Right atrium auricular region (tissue), 2 donors: ENCODE data around the gene RDX. TPM values are rescaled to one million over a fixed set of nuclear protein-coding genes. Genes with fewer than 3 reads are reported as not detected.

Experiments
- DNase-seq: peaks from one replicate; pipeline ENCODE4 v3.0.0-alpha.2; 2019; ENCODE audit warnings: low spot score
- H3K27ac ChIP-seq, 2 donors: fragments of 200-600 bp; sonication (generic); 1 replicate in 1 of 2; 2 replicates in 1 of 2; pipeline ENCODE4 v1.5.1; 2016 to 2019
- H3K27me3 ChIP-seq, 2 donors: fragments of 200-600 bp; sonication (generic); one replicate each; pipeline versions ENCODE4 v1.5.1 to v1.6.0; 2017 to 2019
- H3K36me3 ChIP-seq: fragments of 200-600 bp; sonication (generic); one replicate; pipeline ENCODE4 v1.5.1; 2016
- H3K4me1 ChIP-seq, 2 donors: fragments of 200-600 bp; sonication (generic); one replicate each; pipeline versions ENCODE4 v1.5.1 to v1.6.0; 2017 to 2019
- H3K4me3 ChIP-seq, 2 donors: fragments of 200-600 bp; sonication (generic); 1 replicate in 1 of 2; 2 replicates in 1 of 2; pipeline ENCODE4 v1.5.1; 2017 to 2019; ENCODE audit warnings: mild to moderate bottlenecking in 1 of 2, moderate library complexity in 1 of 2
- H3K9me3 ChIP-seq, 2 donors: fragments of 200-600 bp; sonication (generic); one replicate each; pipeline ENCODE4 v1.5.1; 2019
- CTCF ChIP-seq, 2 donors: fragments of 200-600 bp; sonication (generic); IDR thresholded peaks; one replicate each; pipeline ENCODE4 v1.5.1; 2019; ENCODE audit warnings: antibody characterized with exemption in 2 of 2
- total RNA-seq, 2 donors: library from RNA; depleted of rRNA; stranded (reverse); fragments of >200 nt; gene quantifications; one replicate each; pipeline ENCODE4 v1.1.0, GENCODE V29; 2016

The RDX gene
- total RNA-seq, 2 donors from 2014 or later: 58.8 to 78.5 TPM

DNA sequence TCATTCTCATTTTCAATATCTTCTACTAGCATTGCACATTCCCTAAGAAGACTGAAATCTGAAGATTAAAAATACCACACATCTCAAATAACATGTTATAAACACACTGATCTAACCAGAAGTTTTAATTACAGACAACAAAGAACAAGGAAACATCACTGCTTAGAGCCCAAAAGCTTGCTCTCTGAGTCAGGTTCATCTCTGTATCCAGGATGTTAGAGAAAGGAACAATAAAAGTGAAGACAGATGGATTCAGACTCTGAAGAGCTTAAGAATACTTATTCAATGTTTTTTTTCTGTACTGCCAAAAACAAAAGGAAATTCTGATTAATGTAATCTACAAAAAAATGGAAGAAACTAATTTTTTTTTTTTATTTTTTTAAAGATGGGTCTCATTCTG is 16.5 kb downstream of the RDX start:
- DNase-seq: no peak
- no peak for TF ChIP-seq CTCF (IDR thresholded peaks at IDR 0.05)
- Histone ChIP-seq H3K4me3 (no peak overlapping the region), H3K27me3 (no peaks in the 10 kb centered on the region), H3K27ac (no peak overlapping the region), H3K36me3 (no peaks in the 10 kb centered on the region), H3K9me3 (no peaks in the 10 kb centered on the region), H3K4me1 (no peaks in the 10 kb centered on the region)

GRCh38 chr11:110272919-110273318 is 23.5 kb downstream of the RDX start:
- Histone ChIP-seq H3K36me3 (peaks cover 18% of the 10 kb centered on the region), H3K4me1 (no peaks in the 10 kb centered on the region), H3K27me3 (no peaks in the 10 kb centered on the region), H3K4me3 (no peak overlapping the region), H3K27ac (no peak overlapping the region), H3K9me3 (no peaks in the 10 kb centered on the region)
- no peak for DNase-seq
- no peak for TF ChIP-seq CTCF (IDR thresholded peaks at IDR 0.05)

GRCh38 chr11:110269996-110270395 is 26.4 kb downstream of the RDX start:
- no peak for TF ChIP-seq CTCF (IDR thresholded peaks at IDR 0.05)
- DNase-seq: no peak
- Histone ChIP-seq H3K27ac (no peak overlapping the region), H3K4me3 (no peak overlapping the region), H3K4me1 (no peaks in the 10 kb centered on the region), H3K9me3 (no peaks in the 10 kb centered on the region), H3K27me3 (no peaks in the 10 kb centered on the region), H3K36me3 (peaks cover 18% of the 10 kb centered on the region)

DNA sequence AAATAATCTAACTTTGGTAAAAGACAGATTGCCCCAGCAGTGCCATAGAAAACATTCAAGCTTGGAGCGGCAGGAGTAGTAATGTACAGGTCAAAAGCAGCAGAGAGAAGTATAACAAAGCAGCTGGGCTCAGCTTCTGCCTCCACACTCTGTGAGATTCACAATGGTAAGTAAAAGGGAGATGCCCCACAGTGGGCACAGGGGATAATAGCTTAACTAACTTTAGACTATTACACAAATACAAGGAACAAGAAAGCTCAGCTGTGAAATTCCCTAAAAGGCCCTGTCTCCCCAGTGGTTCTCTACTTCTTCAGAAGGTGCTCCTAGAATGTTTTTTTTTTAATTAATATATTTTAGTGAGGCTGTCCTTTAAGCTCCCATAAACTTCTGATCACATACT is 28.0 kb downstream of the RDX start:
- Histone ChIP-seq H3K9me3 (no peaks in the 10 kb centered on the region), H3K4me3 (no peak overlapping the region), H3K27me3 (no peaks in the 10 kb centered on the region), H3K4me1 (no peaks in the 10 kb centered on the region), H3K36me3 (peaks cover 22% of the 10 kb centered on the region), H3K27ac (no peak overlapping the region)
- no peak for DNase-seq
- TF ChIP-seq CTCF (IDR thresholded peaks at IDR 0.05): no peak

DNA sequence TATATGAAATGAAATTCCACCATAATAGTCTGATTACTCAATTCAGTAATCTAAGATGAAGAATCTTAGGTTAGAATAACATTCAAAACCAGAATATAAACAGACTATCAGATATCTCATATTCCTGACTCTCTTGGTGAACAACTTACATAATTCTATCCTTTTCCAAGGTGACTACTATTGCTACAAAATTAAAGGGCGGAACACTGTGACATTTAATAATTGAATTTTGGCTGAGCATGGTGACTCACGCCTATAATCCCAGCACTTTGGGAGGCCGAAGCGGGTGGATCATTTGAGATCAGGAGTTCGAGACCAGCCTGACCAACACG is 34.4 kb downstream of the RDX start:
- no peak for DNase-seq
- Histone ChIP-seq H3K9me3 (no peaks in the 10 kb centered on the region), H3K27me3 (no peaks in the 10 kb centered on the region), H3K4me1 (no peaks in the 10 kb centered on the region), H3K4me3 (no peak overlapping the region), H3K27ac (no peak overlapping the region), H3K36me3 (peaks cover 23% of the 10 kb centered on the region)
- no peak for TF ChIP-seq CTCF (IDR thresholded peaks at IDR 0.05)

GRCh38 chr11:110261195-110262071 is 35.0 kb downstream of the RDX start:
- no peaks in the 10 kb centered on the region for H3K4me1 ChIP-seq
- H3K27me3 ChIP-seq: no peaks in the 10 kb centered on the region
- no peaks in the 10 kb centered on the region for H3K9me3 ChIP-seq
- H3K36me3 ChIP-seq: peaks cover 23% of the 10 kb centered on the region
- H3K27ac ChIP-seq: no peak overlapping the region
- TF ChIP-seq CTCF (IDR thresholded peaks at IDR 0.05): no peak
- H3K4me3 ChIP-seq: no peak overlapping the region
- DNase-seq: no peak
